HG03354 (cell line): ENCODE measurements around the gene IQCN.

Source experiments
- ATAC-seq: cut with Tn5 transposase; IDR thresholded peaks from one replicate; pipeline ENCODE4 v1.9.1; 2021; ENCODE audit warnings: mild to moderate bottlenecking; ENCODE audit not compliant: unreplicated experiment, poor library complexity, severe bottlenecking

Gene IQCN

DNA sequence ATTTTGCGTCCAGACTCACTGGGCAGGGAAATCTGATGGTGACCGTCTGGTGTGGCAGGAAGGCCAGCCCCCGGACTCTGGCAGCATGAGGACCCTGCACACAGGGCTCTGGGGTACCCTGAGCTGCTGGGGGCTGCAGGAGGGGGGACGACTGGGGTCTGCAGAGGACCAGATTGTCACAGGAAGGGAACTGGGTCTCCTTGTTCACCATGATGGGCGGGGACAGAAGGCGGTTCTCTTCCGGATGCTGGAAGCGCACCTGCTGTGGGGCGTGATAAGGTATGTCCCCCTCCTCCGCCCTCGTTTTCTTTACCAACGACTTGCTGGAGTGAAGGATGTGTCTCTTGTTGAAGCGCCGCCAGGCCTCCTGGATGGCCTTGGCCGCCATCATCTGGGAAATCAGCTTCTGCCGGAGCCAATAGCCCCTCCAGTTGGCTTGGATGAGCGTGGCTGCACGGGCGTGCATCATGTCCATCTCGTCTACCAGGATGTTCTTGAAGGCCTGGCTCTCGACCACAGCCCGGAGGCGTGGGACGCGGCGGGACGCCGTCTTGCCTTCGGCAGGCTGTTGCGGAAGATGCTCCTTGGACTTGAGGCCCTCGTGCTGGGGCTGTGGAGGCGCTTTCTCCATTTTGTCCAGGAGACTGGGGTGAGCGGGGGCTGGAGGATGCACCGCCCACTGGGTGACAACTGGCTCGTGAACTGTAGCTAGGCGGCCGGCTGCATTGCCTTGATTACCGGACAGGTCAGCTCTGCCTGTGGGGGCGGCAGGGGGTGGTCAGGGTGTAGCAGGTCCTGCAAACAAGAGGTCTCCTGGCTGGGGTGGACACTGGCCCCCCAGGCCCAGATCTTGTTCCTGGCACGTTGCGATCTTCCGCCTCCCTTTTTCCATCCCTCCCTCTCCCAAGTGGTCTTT is 7.2 kb downstream of the IQCN start:
- ATAC-seq: no peak

DNA sequence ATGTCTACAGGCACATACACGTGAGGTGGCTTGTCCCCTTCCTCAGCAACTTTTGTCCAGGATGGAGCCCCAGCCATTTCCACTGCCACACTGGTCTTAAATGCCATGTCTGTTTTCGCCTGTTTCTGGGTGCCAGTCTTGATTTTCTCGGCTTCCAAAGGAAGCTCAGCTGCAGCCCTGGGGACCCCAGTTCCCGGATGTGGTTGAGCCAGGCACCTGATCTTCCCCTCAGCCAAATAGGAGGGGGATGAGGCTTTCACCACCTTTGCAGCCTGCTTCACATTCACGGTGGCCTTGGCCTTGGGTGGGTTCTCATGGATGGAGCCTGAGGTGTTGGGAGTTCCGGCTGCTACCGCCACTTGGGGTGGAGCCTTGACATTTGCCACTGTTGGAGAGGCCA is 8.7 kb downstream of the IQCN start:
- no peak for ATAC-seq

- ATAC-seq: no peak
Observed at GRCh38 chr19:18264971-18265540, 9.2 kb downstream of the IQCN start.

DNA sequence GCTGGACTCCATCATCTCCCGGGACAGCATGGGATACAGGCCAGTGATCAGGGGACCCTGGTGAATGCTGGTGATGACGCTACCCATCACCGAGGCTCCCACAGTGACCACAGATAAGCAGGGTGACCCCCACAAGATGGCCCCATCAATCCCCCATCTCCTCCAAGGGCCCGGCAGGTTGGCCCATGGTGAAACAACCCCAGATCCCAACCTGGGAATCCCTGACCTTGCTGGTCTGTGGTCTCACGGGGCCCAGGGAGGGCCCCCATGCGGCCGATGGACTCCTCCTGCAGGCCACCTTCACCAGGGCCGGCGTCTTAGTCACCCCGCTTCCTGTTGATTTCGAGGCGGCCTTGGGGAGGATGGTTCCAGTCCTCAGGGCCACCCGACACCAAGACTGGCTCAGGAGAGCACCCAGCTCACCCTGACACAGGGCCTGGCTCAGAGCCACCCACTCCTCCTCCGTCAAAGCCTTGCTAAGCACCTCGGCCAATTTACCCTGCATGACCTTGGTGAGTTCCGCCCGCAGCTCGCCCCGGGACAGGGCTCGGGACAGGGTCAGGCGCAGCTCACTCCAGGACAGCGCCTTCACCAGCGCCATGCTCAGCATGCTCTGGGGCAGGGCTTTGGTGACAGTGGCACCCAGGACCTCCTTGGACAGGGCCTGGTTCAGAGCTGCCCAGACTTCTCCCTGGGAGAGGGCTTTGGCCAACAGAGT is 10.0 kb downstream of the IQCN start:
- no peak for ATAC-seq

DNA sequence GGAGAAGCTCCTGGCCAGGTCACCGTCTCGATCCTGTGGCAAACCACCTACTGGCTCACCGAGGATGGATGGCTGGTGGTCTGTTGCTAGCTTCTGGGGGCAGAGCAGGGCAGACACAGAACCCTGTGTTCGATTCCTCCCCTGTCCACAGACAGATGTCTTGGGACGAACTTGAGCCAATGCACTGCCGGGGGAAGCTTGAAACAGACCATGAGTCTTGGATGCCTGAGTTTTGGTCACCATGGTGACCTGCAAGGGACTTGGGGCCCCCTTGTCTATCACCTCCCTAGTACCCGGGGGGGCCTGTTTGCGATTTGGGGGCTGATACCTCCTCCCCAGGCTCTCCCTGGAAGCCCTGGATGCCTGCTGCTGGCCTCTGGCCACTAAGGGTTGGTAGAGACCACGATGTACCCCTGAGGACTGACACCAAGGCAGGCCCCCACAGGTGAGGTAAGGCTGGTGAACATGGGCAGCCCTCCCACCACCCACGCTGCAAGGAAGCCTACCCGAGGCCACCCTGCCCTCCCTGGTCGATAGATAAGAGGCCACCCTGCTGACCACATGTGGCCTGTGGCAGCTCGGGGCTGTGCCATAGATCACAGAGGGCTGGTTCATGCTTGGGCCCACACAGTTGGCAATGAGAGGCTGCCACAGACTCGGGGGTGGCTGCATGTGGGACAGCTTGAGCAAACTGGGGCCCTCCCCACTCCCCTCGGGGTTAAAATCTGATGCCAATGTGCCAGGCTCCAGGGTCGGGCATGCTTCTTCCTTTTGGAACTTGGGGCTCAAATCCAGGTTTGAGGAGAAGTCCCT is 10.7 kb downstream of the IQCN start:
- no peak for ATAC-seq

GRCh38 chr19:18262917-18263316 is 11.3 kb downstream of the IQCN start:
- no peak for ATAC-seq

GRCh38 chr19:18262144-18262543 is 12.1 kb downstream of the IQCN start:
- ATAC-seq: no peak

- ATAC-seq: no peak
Observed at GRCh38 chr19:18261474-18261873, 12.8 kb downstream of the IQCN start.

GRCh38 chr19:18259893-18260292 is 14.4 kb downstream of the IQCN start:
- ATAC-seq: no peak

DNA sequence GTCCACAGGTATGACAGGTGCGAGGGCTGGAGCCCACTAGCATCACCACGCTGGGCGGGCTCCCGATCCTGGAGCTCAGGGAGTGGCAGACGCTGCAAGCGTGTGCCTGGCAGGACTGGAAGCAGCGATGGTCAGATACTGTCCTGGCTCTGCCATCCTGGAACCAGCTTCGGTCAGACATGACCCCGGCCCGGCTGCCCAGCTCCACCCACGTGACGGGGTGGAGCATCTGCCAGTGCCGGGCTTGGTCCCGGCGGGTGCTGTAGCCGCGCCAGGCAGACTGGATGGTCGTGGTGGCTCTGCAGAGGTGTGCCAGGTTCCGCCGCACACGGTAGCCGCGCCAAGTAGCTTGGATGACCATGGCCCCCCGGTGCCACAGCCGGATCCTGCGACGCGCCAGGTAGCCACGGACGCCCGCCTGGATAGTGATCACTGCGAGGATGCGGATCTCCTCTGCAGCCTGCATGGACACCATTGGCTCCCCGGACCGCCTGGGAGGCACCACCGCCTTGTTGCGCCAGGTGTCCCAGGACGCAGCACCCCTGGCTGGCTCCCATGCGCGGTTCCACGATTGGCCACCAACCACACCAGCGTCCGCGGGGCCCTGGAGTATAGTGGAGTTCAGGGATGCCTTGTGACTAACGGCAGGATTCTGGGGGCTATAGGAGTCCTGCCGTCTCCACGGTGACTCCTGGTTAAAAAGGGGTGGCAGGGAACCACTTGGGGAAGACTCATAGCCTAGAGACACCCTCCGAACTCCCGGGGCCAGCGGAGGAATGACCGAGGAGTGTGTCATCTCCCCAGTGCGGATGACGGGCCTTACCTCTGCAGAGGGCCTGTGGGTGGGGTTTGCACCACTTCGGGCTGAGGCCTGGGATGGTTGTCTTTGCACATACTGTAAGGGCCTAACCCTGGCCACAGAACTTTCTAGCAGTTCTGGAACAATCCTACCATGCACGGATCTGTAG is 16.5 kb downstream of the IQCN start:
- no peak for ATAC-seq

DNA sequence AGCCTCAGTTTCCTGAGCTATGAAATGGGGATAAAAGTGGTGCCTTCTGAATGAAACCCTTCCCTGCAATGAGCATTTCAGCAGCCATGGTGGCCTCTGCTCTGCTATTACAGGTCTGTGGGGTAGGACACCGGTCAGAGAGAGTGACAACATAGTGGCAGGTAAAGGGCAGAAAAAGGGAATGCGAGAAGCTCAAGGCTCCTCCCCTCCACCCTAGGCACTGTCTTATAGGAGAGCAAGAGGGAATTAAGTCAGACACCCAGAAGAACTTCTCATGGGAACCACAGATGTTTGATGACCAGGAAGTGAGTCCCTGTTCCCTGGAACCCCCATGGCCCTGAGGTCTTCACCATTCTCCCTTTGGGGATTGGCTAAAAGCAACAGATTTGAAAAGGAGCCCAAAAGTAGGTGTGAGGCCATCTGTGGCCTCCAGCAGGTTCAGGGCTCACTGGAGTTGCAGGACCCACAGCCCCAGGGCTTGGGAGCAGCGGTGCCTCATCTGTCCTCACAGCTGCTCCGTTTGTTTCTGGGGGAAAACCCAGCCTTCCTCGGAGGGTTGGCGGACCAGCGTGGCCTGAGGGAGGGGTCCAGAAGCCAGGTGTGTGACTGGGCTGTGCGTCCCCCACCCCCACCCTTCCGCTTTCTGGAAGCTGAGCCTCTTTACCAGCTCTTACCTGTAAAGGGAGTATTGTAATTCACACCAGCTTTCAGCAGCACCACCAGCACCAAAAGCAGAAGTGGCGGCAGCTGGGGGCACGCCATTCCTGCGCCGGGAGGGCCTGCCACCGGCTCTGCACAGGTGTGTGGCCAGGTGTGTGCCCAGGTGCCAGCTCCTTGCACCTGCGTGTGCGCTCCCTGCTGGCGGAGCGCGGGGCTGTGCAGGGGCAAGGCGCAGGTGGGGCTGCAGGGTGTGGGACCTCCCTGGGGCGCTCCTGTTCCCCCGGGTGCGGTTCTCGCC is 19.4 kb downstream of the IQCN start:
- no peak for ATAC-seq

GRCh38 chr19:18253716-18254115 is 20.5 kb downstream of the IQCN start:
- ATAC-seq: no peak

GRCh38 chr19:18253130-18253529 is 21.1 kb downstream of the IQCN start:
- no peak for ATAC-seq

GRCh38 chr19:18252370-18252717 is 21.9 kb downstream of the IQCN start:
- no peak for ATAC-seq

DNA sequence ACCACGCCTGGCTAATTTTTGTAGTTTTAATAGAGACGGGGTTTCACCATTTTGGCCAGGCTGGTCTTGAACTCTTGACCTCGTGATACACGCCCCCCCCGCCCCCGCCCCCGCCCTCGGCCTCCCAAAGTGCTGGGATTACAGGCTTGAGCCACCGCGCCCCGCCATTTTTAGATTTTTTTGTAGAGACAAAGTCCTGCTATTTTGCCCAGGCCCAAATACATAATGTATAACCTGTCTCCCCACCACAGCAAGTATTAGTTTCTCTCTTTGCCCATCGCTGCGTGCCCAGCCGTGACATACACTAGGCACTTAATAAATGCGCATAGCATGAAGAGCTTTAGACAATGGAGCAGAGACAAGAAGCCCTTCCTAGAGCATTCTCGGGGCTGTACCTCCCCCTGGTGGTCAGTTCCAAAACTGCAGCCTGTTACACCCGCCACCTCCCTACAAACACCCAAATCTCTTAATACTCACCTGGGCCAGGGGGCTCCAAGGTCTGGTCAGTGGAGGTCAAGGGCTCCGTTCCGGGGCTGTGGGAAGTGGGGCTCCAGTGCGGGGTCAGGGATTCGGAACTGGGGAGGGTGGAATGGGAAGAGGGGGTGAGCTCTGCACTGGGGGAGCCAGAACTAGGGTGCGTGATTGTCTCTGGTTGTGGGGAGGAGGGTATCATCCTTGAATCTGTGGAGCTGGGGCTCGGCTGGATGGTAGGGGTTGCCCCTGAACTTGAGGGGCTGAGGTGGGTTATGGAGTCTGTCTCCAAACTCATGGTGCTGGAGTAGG is 22.5 kb downstream of the IQCN start:
- ATAC-seq: no peak

DNA sequence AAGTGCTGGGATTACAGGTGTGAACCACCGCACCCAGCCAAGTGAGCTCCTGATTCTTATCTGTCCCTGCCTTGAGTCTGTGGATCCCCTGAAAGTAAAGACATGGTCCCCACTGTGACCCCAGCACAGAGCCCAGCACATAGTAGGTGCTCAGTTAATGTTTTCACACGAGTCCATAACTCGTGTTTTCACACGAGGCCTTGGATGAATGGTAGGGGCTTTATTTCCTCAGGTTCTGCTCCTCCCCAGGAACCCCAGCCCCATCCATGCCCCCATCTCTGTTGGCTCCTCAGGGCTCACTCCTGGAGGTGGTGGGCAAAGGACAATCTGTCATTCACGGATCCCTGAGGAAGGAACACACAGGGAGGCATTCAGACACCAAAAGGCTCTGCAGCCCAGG is 24.4 kb downstream of the IQCN start:
- no peak for ATAC-seq

GRCh38 chr19:18245297-18245696 is 29.0 kb downstream of the IQCN start:
- ATAC-seq: no peak
